Nephron (organoid): ENCODE results near the gene POC1B.
A peak's percentile ranks its signal among the peaks of the same experiment; 100 is the strongest.

ENCODE experiments used
- H3K27ac Mint-ChIP-seq, 3 experiments: 2 replicates each; pipeline ENCODE4 v1.8.0; 2020; ENCODE audit warnings: mixed read lengths in 3 of 3, mild to moderate bottlenecking in 2 of 3, moderate library complexity in 1 of 3
- H3K27me3 Mint-ChIP-seq: 2 replicates; pipeline ENCODE4 v1.8.0; 2021; ENCODE audit warnings: low read depth, mild to moderate bottlenecking, moderate library complexity, mixed read lengths
- H3K36me3 Mint-ChIP-seq: 2 replicates; pipeline ENCODE4 v1.8.0; 2020; ENCODE audit warnings: low read depth, mixed read lengths
- H3K4me1 Mint-ChIP-seq: 2 replicates; pipeline ENCODE4 v1.8.0; 2020; ENCODE audit warnings: mixed read lengths
- H3K4me3 Mint-ChIP-seq, 3 experiments: 2 replicates each; pipeline ENCODE4 v1.8.0; 2020; ENCODE audit warnings: mild to moderate bottlenecking in 3 of 3, mixed read lengths in 3 of 3, moderate library complexity in 2 of 3
- H3K9me3 Mint-ChIP-seq: 2 replicates; pipeline ENCODE4 v1.8.0; 2020; ENCODE audit warnings: mixed read lengths
- TF ChIP-seq, protein P1 (sequence below), 3 experiments: fragments of 200-600 bp; sonication (generic); IDR thresholded peaks; one replicate each; pipeline ENCODE4 v1.5.0; 2021; ENCODE audit warnings: antibody characterized with exemption in 3 of 3; ENCODE audit not compliant: unreplicated experiment in 3 of 3

The POC1B gene

DNA sequence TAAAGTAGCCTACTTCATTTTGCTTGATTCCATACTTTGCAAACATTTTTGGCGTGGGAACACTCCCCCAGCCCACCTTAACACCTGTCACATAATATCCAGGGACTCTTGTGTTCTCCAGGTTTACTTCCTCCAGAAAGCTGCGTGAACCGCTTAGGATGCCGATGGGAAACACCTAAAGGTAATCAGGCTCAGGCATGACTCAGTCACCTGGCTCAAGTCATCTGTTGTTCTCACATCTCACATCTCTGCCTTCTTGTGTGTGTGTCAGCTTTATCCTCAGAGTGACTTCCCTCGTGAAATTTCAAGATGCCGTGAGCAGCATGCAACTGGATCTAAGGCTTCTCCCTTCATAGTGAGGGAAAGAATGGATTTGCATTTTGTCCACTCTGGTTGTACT is 125.4 kb downstream of the POC1B start:
- Mint-ChIP-seq H3K9me3 (no peaks in the 10 kb centered on the region), H3K36me3 (no peaks in the 10 kb centered on the region), H3K27ac (no peak overlapping the region), H3K4me1 (no peaks in the 10 kb centered on the region), H3K27me3 (peaks cover 3% of the 10 kb centered on the region), H3K4me3 (no peak overlapping the region)
- TF ChIP-seq, protein P1, sequence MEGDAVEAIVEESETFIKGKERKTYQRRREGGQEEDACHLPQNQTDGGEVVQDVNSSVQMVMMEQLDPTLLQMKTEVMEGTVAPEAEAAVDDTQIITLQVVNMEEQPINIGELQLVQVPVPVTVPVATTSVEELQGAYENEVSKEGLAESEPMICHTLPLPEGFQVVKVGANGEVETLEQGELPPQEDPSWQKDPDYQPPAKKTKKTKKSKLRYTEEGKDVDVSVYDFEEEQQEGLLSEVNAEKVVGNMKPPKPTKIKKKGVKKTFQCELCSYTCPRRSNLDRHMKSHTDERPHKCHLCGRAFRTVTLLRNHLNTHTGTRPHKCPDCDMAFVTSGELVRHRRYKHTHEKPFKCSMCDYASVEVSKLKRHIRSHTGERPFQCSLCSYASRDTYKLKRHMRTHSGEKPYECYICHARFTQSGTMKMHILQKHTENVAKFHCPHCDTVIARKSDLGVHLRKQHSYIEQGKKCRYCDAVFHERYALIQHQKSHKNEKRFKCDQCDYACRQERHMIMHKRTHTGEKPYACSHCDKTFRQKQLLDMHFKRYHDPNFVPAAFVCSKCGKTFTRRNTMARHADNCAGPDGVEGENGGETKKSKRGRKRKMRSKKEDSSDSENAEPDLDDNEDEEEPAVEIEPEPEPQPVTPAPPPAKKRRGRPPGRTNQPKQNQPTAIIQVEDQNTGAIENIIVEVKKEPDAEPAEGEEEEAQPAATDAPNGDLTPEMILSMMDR (IDR thresholded peaks at IDR 0.05; ENCODE audit: unreplicated experiment in 3 of 3): no peak

DNA sequence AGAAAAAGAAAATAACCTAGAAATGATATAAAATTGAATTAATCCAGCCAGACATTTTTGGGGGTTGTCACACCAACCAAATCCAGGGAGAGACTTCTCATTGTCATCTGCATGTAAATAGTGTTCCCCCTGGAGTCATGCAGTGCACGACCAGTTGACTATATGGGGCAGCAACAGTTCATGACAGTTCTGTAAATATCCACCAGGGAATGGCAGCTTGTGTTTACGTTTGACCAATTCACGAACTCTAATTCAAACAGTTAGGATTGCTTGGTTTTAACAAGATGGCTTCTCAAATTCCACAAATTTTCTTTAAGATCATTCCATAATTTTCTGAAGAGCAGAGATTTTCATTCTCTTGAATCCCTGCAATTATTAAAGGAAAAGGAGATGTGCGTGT is 130.1 kb downstream of the POC1B start:
- H3K27ac Mint-ChIP-seq: no peak overlapping the region
- H3K27me3 Mint-ChIP-seq: peaks cover under 1% of the 10 kb centered on the region
- no peaks in the 10 kb centered on the region for H3K9me3 Mint-ChIP-seq
- TF ChIP-seq, protein P1 (IDR thresholded peaks at IDR 0.05; ENCODE audit: unreplicated experiment in 3 of 3): no peak
- no peak overlapping the region for H3K4me3 Mint-ChIP-seq
- no peaks in the 10 kb centered on the region for H3K36me3 Mint-ChIP-seq
- peaks cover 7% of the 10 kb centered on the region for H3K4me1 Mint-ChIP-seq

DNA sequence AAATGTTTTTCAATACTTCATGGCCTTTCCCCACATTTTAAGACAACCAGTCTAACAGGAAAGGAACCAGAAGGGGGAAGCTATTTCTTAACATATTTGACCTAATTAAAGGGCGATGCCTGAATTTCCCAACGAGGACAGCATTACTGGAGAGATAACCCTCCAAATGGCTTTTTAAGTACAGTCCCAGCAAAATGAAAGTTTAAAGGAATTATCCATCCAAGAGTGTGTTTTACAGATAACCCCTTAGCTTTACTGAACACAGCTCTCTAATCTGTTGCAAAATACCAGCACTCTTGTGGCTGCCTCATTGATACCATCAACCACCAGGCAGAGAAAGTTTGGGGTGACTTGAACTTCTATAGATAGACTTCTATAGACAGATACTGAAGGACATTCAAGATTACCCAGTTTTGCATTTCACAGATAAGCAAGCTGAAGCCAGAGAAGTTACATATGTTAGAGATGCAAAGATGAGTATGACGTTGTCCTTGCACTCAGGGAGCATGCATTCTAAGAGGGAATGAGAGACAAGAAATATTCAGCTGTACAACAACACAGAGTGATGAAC is 132.2 kb downstream of the POC1B start:
- H3K27ac Mint-ChIP-seq: peak overlapping the region in 2 of 3 experiments; percentile 22 to 44
- H3K9me3 Mint-ChIP-seq: no peaks in the 10 kb centered on the region
- no peak overlapping the region for H3K4me3 Mint-ChIP-seq
- no peaks in the 10 kb centered on the region for H3K27me3 Mint-ChIP-seq
- no peaks in the 10 kb centered on the region for H3K36me3 Mint-ChIP-seq
- TF ChIP-seq, protein P1 (IDR thresholded peaks at IDR 0.05; ENCODE audit: unreplicated experiment in 3 of 3): no peak
- peaks cover 19% of the 10 kb centered on the region for H3K4me1 Mint-ChIP-seq

DNA sequence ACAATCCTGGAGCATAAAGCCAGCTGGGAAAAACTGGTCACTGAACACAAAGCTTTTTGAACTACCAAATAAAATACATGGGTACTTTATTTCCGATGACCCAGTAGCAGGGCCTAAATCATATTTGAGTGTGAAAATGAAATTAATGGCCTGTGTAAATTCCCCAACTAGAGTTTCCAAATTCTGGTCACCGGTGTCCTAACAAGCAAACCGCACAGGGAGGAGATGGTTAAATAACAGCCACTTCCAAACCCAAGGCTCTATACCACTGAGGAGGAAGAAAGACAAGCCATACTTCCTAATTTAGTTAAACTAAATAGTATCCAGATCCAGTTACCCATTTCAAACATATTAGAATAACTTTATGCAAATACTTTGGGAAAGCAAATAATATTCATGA is 133.5 kb downstream of the POC1B start:
- Mint-ChIP-seq H3K27me3 (no peaks in the 10 kb centered on the region), H3K36me3 (no peaks in the 10 kb centered on the region), H3K4me3 (no peak overlapping the region), H3K4me1 (peaks cover 19% of the 10 kb centered on the region), H3K9me3 (no peaks in the 10 kb centered on the region), H3K27ac (peak overlapping the region in 2 of 3 experiments; percentile 20 to 72)
- TF ChIP-seq, protein P1 (IDR thresholded peaks at IDR 0.05; ENCODE audit: unreplicated experiment in 3 of 3): no peak

DNA sequence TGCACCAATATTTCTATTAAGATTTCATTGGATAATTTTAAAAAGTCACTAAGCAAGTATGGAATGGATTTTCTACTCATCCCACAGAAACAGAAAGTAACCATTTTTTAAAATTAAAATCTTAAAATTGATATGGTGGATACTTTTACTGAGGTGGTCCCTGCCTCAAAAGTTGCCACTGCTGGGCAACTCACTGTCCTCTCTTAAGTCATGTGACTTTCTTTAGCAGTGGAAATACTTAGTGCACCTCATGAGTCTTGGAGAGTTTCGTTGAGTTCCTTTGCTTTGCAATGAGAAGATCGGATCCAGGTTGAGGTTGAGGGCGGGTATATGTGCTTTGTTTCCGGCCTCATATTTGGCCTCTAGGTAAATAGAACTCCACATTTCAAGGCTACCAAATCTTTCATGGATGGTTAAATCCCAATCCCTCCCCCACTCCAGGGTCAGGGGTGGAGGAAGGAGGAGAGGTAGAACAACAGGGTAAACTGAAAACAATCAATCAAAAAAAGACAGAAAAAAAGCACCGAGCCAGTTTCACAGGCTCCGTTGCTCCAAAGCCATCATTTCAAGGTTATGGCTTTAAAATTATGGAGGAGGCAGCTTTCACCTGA is 134.0 kb downstream of the POC1B start:
- H3K27ac Mint-ChIP-seq: peak overlapping the region; percentile 34 to 72 (median 55)
- peaks cover 19% of the 10 kb centered on the region for H3K4me1 Mint-ChIP-seq
- no peaks in the 10 kb centered on the region for H3K36me3 Mint-ChIP-seq
- H3K27me3 Mint-ChIP-seq: no peaks in the 10 kb centered on the region
- TF ChIP-seq, protein P1 (IDR thresholded peaks at IDR 0.05; ENCODE audit: unreplicated experiment in 3 of 3): no peak
- H3K4me3 Mint-ChIP-seq: no peak overlapping the region
- H3K9me3 Mint-ChIP-seq: no peaks in the 10 kb centered on the region
